T-cell (primary cell): ENCODE results near the gene SLC39A10. TPM values are rescaled to one million over a fixed set of nuclear protein-coding genes. Genes with fewer than 3 reads are reported as not detected.
"Not testable (repeated sequence)": the region's sequence is repeated elsewhere in the genome, so short reads cannot be mapped to it uniquely, and the experiment has no call there.

Experiments used
- ATAC-seq, 4 experiments: fragments of 200-7000 bp in 3 of 4; fragments of 150-1000 bp in 1 of 4; cut with Tn5 transposase; replicated peaks in 1 of 4; 1 replicate in 3 of 4; 2 replicates in 1 of 4; pipeline ENCODE4 v1.10.0; 2021; ENCODE audit warnings: moderate library complexity in 3 of 4, mild to moderate bottlenecking in 2 of 4, moderate number of reproducible peaks in 1 of 4
- CTCF ChIA-PET, 2 donors: fragments of 300-600 bp; sonication (Branson Sonifier 250); formaldehyde crosslinking; loops; one replicate each; lab custom pipeline; 2022; ENCODE audit warnings: antibody characterized with exemption in 2 of 2; lab: Charles Lee
- POLR2A ChIA-PET, 2 donors: fragments of 300-600 bp; sonication (Branson Sonifier 250); formaldehyde crosslinking; loops; one replicate each; lab custom pipeline; 2022; ENCODE audit warnings: antibody characterized with exemption in 2 of 2; lab: Charles Lee
- DNase-seq, 35 experiments: peaks; one replicate each; pipeline versions ENCODE4 v3.0.0 to v3.0.0-alpha.2; 2013 to 2023
- H3K27ac ChIP-seq: one replicate; pipeline ENCODE4 v1.5.1; 2013; ENCODE audit warnings: low read length
- H3K27me3 ChIP-seq, 2 experiments: replicated peaks in 1 of 2; 1 replicate in 1 of 2; 2 replicates in 1 of 2; pipeline versions ENCODE4 v1.6.1 to v1.7.0; 2013; ENCODE audit warnings: low read length in 1 of 2, mixed read lengths in 1 of 2; ENCODE audit not compliant: control insufficient read depth in 2 of 2, insufficient read depth in 2 of 2; ENCODE audit errors: extremely low read depth in 1 of 2
- H3K36me3 ChIP-seq, 2 donors: 1 replicate in 1 of 2; 2 replicates in 1 of 2; pipeline versions ENCODE4 v1.6.1 to v1.7.0; 2013; ENCODE audit warnings: low read length in 1 of 2; ENCODE audit not compliant: control insufficient read depth in 2 of 2, insufficient read depth in 1 of 2; ENCODE audit errors: extremely low read depth in 1 of 2
- H3K4me1 ChIP-seq, 2 experiments: 1 replicate in 1 of 2; 2 replicates in 1 of 2; pipeline versions ENCODE4 v1.6.1 to v1.7.0; 2013; ENCODE audit warnings: low read length in 2 of 2, mixed read lengths in 1 of 2; ENCODE audit not compliant: insufficient read depth in 2 of 2, control insufficient read depth in 1 of 2; ENCODE audit errors: extremely low read depth in 1 of 2
- H3K4me3 ChIP-seq, 2 donors: 1 replicate in 1 of 2; 2 replicates in 1 of 2; pipeline versions ENCODE4 v1.5.1 to v1.7.0; 2013; ENCODE audit warnings: mild to moderate bottlenecking in 2 of 2, low read length in 1 of 2, moderate library complexity in 1 of 2; ENCODE audit not compliant: control insufficient read depth in 1 of 2; ENCODE audit errors: extremely low read depth in 1 of 2
- H3K9me3 ChIP-seq: 2 replicates; pipeline ENCODE4 v1.7.0; 2013
- H3K27ac Mint-ChIP-seq, 2 donors: one replicate each; pipeline ENCODE4 v1.8.0; 2020 to 2021; ENCODE audit warnings: mild to moderate bottlenecking in 2 of 2, mixed read lengths in 2 of 2
- H3K27me3 Mint-ChIP-seq, 2 donors: one replicate each; pipeline ENCODE4 v1.8.0; 2021 to 2022; ENCODE audit warnings: mixed read lengths in 2 of 2
- H3K36me3 Mint-ChIP-seq: one replicate; pipeline ENCODE4 v1.8.0; 2021; ENCODE audit warnings: mixed read lengths
- H3K4me1 Mint-ChIP-seq, 3 donors: one replicate each; pipeline ENCODE4 v1.8.0; 2020 to 2022; ENCODE audit warnings: mixed read lengths in 3 of 3, mild to moderate bottlenecking in 1 of 3
- H3K4me3 Mint-ChIP-seq, 3 donors: one replicate each; pipeline ENCODE4 v1.8.0; 2020 to 2022; ENCODE audit warnings: mild to moderate bottlenecking in 3 of 3, mixed read lengths in 3 of 3, moderate library complexity in 3 of 3
- H3K9me3 Mint-ChIP-seq, 3 donors: one replicate each; pipeline ENCODE4 v1.8.0; 2020 to 2022; ENCODE audit warnings: mixed read lengths in 3 of 3
- WGBS: methylation state at CpG from one replicate; pipeline ENCODE4 v1.1.5; 2013; ENCODE audit warnings: missing lambda C conversion rate; ENCODE audit not compliant: insufficient coverage; 5-methylcytosine and 5-hydroxymethylcytosine counted together
- total RNA-seq, 35 experiments: library from RNA in 6 of 35; stranded (reverse) in 6 of 35; fragments of 120-200 nt in 1 of 35; gene quantifications; one replicate each; pipeline versions ENCODE4 v1.2.1 to v1.2.4 and lab custom pipeline; 2013 to 2026

The SLC39A10 gene
- total RNA-seq, 5 donors from 2014 or later (not counting 1 experiment from before 2014, with no cell fraction given): 49.8 to 81.7 (median 79.5) TPM

DNA sequence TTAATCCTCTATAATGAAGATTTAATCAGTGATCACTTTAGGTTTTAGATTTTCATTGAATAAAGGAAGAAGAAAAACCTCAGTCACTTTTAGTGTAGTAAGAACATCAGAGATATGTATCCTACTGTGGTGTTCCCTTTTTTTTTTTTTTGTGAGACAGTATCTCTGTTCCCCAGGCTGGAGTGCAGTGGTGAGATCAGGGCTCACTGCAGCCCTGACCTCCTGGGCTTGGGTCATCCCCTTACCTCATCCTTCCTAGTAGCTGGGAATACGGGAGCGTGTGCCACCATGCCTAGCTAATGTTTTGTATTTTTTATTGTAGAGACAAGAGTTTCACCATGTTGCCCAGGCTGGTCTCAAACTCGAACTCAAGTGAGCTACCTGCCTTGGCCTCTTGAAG, 5.1 kb downstream of the SLC39A10 start:
- no peaks in the 10 kb centered on the region for H3K36me3 ChIP-seq
- H3K9me3 Mint-ChIP-seq: no peaks in the 10 kb centered on the region
- ChIA-PET CTCF (interaction anchor here (0.8 to 1.5 kb wide), 8 partner anchors 18 to 185 kb away, joined by 4 to 7 read pairs (median 4); no protein-coding TSS in a partner anchor), POLR2A (interaction anchor here in 1 of 2 donors (0.7 kb wide), 1 partner anchor 405 kb away, joined by 7 read pairs; no protein-coding TSS in a partner anchor)
- H3K4me1 Mint-ChIP-seq: peaks cover 58 to 72% (median 58%) of the 10 kb centered on the region in 3 donors
- peak overlapping the region; percentile 77 to 82 for H3K27ac Mint-ChIP-seq
- H3K27me3 ChIP-seq: no peaks in the 10 kb centered on the region
- no peak overlapping the region for H3K4me3 ChIP-seq
- ATAC-seq (no peak), DNase-seq (no peak)
- peaks cover 0 to under 1% of the 10 kb centered on the region in 2 donors for H3K27me3 Mint-ChIP-seq
- no peaks in the 10 kb centered on the region for H3K9me3 ChIP-seq
- H3K4me3 Mint-ChIP-seq: no peak overlapping the region
- no CpG with 5 or more reads among the region's 3 CpGs for WGBS
- H3K36me3 Mint-ChIP-seq: peaks cover 18% of the 10 kb centered on the region
- no peak overlapping the region for H3K27ac ChIP-seq
- H3K4me1 ChIP-seq: peaks cover 18 to 24% of the 10 kb centered on the region in 2 experiments

DNA sequence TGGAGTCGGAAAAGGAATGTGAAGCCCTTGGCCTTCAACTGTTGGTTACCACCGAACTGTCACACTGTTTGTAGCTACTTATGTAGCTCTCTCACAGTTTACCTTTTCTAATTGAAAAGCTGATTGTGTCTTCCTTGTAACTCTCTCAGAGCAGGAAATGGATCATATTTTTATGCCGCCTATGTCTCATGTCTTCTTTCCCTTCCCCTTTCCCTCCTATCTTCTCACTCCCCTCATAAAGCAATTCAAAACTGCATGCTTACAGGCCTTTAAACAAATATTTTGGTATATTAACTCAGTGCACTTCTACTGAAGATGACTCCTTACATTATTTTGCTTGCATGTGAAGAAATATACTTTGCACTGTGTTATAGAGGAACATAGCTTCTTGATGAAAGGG, 6.0 kb downstream of the SLC39A10 start:
- no peak for DNase-seq
- no peaks in the 10 kb centered on the region for H3K36me3 ChIP-seq
- peaks cover 65 to 71% (median 65%) of the 10 kb centered on the region in 3 donors for H3K4me1 Mint-ChIP-seq
- H3K9me3 ChIP-seq: no peaks in the 10 kb centered on the region
- H3K4me3 ChIP-seq: no peak overlapping the region
- ChIA-PET POLR2A (interaction anchor here in 1 of 2 donors (0.6 kb wide), 1 partner anchor 554 kb away, joined by 3 read pairs; no protein-coding TSS in a partner anchor), CTCF (interaction anchor here (0.6 to 1.5 kb wide), 11 partner anchors 19 to 383 kb away, joined by 3 to 7 read pairs (median 4); no protein-coding TSS in a partner anchor)
- ATAC-seq: no peak
- no peaks in the 10 kb centered on the region for H3K27me3 Mint-ChIP-seq
- H3K27me3 ChIP-seq: no peaks in the 10 kb centered on the region
- no peak overlapping the region for H3K27ac ChIP-seq
- H3K36me3 Mint-ChIP-seq: peaks cover 15% of the 10 kb centered on the region
- no peaks in the 10 kb centered on the region for H3K9me3 Mint-ChIP-seq
- peaks cover 18 to 24% of the 10 kb centered on the region in 2 experiments for H3K4me1 ChIP-seq
- H3K27ac Mint-ChIP-seq: peak overlapping the region; percentile 42 to 47
- WGBS: 70% methylated on average over 2 of the region's 3 CpGs
- peak overlapping the region in 1 of 3 donors; percentile 11 for H3K4me3 Mint-ChIP-seq

DNA sequence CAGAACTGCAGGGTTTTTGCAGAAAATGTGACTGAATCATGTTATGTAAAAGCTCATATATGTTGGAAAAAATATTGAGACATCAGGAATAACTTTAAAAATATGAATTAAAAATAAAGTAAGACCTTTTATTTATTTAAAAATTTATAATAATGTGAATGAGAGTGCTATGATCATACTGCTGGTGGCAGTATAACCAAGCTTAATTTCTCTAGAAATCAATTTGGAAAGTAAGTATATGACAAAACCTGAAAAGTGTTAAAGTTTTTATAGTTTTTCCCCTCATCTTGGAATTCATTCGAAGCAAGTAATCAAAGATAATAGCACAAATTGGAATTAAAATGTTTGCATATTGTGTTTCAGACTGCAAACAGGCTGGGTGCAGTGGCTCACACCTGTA, 7.5 kb downstream of the SLC39A10 start:
- ATAC-seq (no peak), DNase-seq (no peak)
- Histone ChIP-seq H3K27ac (no peak overlapping the region), H3K4me1 (peaks cover 18 to 21% of the 10 kb centered on the region in 2 experiments), H3K36me3 (no peaks in the 10 kb centered on the region), H3K4me3 (no peak overlapping the region), H3K27me3 (no peaks in the 10 kb centered on the region), H3K9me3 (no peaks in the 10 kb centered on the region)
- POLR2A ChIA-PET: interaction anchor here (0.6 to 1.0 kb wide), 3 partner anchors 131 to 938 kb away, joined by 3 to 5 read pairs (median 3); no protein-coding TSS in a partner anchor
- peaks cover 2% of the 10 kb centered on the region for H3K36me3 Mint-ChIP-seq
- peak overlapping the region; percentile 70 to 75 for H3K27ac Mint-ChIP-seq
- H3K27me3 Mint-ChIP-seq: no peaks in the 10 kb centered on the region
- H3K9me3 Mint-ChIP-seq: no peaks in the 10 kb centered on the region
- CTCF ChIA-PET: interaction anchor here (0.6 to 2.4 kb wide), 8 partner anchors 8 to 673 kb away, joined by 3 to 15 read pairs (median 3); partner anchors contain the start of gene DNAH7 (in 1 of the 2)
- WGBS: 80% methylated on average over 1 of the region's 1 CpG
- peaks cover 58 to 72% (median 72%) of the 10 kb centered on the region in 3 donors for H3K4me1 Mint-ChIP-seq
- no peak overlapping the region for H3K4me3 Mint-ChIP-seq

DNA sequence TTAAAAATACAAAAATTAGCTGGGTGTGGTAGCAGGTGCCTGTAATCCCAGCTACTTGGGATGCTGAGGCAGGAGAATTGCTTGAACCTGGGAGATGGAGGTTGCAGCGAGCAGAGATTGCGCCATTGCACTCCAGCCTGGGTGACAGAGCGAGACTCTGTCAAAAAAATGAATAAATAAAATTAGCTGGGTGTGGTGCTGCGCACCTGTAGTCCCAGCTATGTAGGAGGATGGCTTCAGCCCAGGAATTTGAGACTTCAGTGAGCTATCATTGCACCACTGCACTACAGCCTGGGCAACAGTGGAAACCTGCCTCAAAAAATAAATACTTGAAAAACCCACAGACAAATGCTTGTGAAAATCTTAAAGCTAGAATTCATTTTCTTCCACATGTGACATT, 8.1 kb downstream of the SLC39A10 start:
- H3K36me3 Mint-ChIP-seq: not testable (repeated sequence)
- POLR2A ChIA-PET: interaction anchor here (0.5 to 1.0 kb wide), 3 partner anchors 8 to 1377 kb away, joined by 3 read pairs; partner anchors contain the start of gene SLC39A10 (in 1 of the 2)
- 100% methylated on average over 1 of the region's 4 CpGs for WGBS

DNA sequence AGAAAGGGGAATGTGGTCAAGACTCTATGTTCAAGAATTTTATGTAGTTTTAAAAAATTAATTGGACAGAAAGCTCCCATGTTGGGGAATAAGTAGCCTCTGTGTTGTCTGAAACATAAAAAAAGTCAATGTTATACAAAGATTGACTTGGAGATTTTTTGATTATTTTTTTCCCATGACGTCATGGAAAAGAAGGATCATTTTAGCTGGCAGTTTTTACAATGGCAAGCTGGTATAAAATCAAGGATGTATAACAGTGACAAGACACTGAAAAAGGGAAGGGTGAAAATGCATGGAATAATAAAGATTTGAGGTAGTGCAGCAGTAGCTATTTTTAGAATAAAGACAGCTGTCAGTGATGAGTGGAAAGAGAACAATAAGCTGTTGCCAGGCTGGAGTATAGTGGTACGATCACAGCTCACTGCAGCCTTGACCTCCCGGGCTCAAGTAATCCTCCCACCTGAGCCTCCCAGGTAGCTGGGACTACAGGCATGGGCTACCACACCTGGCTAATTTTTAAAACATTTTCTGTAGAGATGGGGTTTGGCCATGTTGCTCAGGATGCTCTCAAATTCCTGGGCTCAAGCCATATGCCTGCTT, 9.2 kb downstream of the SLC39A10 start:
- Mint-ChIP-seq H3K27me3 (no peaks in the 10 kb centered on the region), H3K4me3 (peak overlapping the region in 1 of 3 donors; percentile 17), H3K9me3 (no peaks in the 10 kb centered on the region), H3K27ac (peak overlapping the region; percentile 45 to 70), H3K36me3 (no peaks in the 10 kb centered on the region), H3K4me1 (peaks cover 55 to 73% (median 67%) of the 10 kb centered on the region in 3 donors)
- CTCF ChIA-PET: interaction anchor here (0.6 to 2.4 kb wide), 7 partner anchors 9 to 582 kb away, joined by 3 to 15 read pairs (median 5); partner anchors contain the start of genes SLC39A10 (in 2 of the 2) and DNAH7 (in 1 of the 2)
- 100% methylated on average over 1 of the region's 3 CpGs for WGBS
- POLR2A ChIA-PET: interaction anchor here (0.5 to 1.0 kb wide), 5 partner anchors 9 to 188 kb away, joined by 3 to 14 read pairs (median 4); partner anchors contain the start of gene SLC39A10 (in 1 of the 2)
- ATAC-seq (peak in 1 of 4 experiments; percentile 29), DNase-seq (no peak)
- Histone ChIP-seq H3K36me3 (no peaks in the 10 kb centered on the region), H3K27ac (no peak overlapping the region), H3K4me1 (peaks cover 15% of the 10 kb centered on the region in 2 experiments), H3K27me3 (no peaks in the 10 kb centered on the region), H3K4me3 (no peak overlapping the region), H3K9me3 (no peaks in the 10 kb centered on the region)

More for the DNA sequence above, 8.1 kb downstream of the SLC39A10 start:
- peaks cover 16 to 18% of the 10 kb centered on the region in 2 experiments for H3K4me1 ChIP-seq
- CTCF ChIA-PET: interaction anchor here (0.6 to 2.4 kb wide), 10 partner anchors 8 to 1937 kb away, joined by 3 to 15 read pairs (median 5); partner anchors contain the start of genes SLC39A10 (in 2 of the 2) and DNAH7 (in 1 of the 2)
- not testable (repeated sequence) for H3K27me3 ChIP-seq, H3K4me3 ChIP-seq, DNase-seq, H3K27me3 Mint-ChIP-seq, H3K4me3 Mint-ChIP-seq, H3K9me3 ChIP-seq, H3K36me3 ChIP-seq, ATAC-seq, H3K9me3 Mint-ChIP-seq, H3K27ac ChIP-seq
- H3K27ac Mint-ChIP-seq: peak overlapping the region; percentile 49 to 70
- H3K4me1 Mint-ChIP-seq: peaks cover 53 to 70% (median 70%) of the 10 kb centered on the region in 3 donors

DNA sequence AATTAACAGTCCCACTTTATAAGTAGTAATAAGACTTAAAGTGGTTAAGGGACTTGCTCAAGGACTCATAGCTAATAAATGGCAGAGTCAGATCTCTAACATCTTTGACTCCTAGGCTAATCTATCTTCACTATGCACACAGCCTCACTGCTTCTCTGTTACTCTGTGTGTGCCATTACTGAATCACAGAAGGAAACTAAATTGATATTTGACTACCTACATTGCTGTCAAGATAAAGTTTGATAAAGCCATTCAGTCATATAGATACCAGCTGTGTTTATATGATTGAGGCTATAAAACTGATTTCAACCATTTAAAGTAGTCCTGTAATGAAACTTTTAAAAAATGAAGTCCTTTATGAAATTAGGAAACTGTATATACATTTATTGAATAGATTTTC, 10.9 kb downstream of the SLC39A10 start:
- Mint-ChIP-seq H3K36me3 (peaks cover 7% of the 10 kb centered on the region), H3K4me1 (peaks cover 50 to 70% (median 60%) of the 10 kb centered on the region in 3 donors), H3K9me3 (no peaks in the 10 kb centered on the region), H3K27me3 (no peaks in the 10 kb centered on the region), H3K27ac (no peak overlapping the region), H3K4me3 (no peak overlapping the region)
- Histone ChIP-seq H3K9me3 (no peaks in the 10 kb centered on the region), H3K27me3 (no peaks in the 10 kb centered on the region), H3K36me3 (no peaks in the 10 kb centered on the region), H3K4me3 (no peak overlapping the region), H3K27ac (no peak overlapping the region), H3K4me1 (peaks cover 4 to 9% of the 10 kb centered on the region in 2 experiments)
- ChIA-PET POLR2A (no interaction called here), CTCF (interaction anchor here (0.7 to 0.9 kb wide), 2 partner anchors 11 to 1322 kb away, joined by 3 read pairs; partner anchors contain the start of gene SLC39A10 (in 1 of the 2))
- DNase-seq (no peak), ATAC-seq (no peak)
